Hepatocyte (in vitro differentiated cells): Measurements from ENCODE around the gene CEP250.

ENCODE experiments used
- EZH2 ChIP-seq: fragments of 200-600 bp; sonication (generic); IDR thresholded peaks from 2 replicates; pipeline ENCODE4 v1.6.1; 2016; ENCODE audit warnings: antibody characterized with exemption, mild to moderate bottlenecking, borderline replicate concordance
- EZH2phosphoT487 ChIP-seq: fragments of 200-600 bp; sonication (generic); IDR thresholded peaks from one replicate; pipeline ENCODE4 v1.6.1; 2018; ENCODE audit warnings: antibody characterized with exemption, mild to moderate bottlenecking, low read depth, moderate library complexity; ENCODE audit not compliant: unreplicated experiment, severe bottlenecking
- TF ChIP-seq, protein P1 (sequence below): fragments of 200-600 bp; sonication (generic); IDR thresholded peaks from 2 replicates; pipeline ENCODE4 v1.5.1; 2016; ENCODE audit warnings: antibody characterized with exemption, mild to moderate bottlenecking; ENCODE audit not compliant: poor library complexity

DNA sequence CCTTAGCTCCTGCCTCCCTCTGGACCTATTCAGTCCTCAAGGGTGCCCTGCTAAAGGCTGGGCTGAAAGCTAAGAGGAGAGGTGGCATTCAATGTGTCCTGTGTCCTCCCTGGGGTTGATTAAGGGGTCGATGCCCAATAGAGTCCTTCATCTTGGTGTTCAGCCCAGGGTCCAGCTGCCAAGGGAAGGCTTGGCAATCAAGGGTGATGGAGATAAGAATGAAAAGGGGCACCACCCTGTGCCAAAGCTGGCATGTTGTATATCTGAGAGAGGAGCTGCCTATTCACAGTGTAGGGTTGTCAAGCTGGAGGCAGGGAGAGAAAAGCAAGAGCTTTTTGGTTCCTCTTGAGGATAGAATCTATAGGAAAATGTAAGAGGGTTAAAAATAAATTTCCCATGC lies 61.7 kb downstream of the CEP250 start:
- TF ChIP-seq, protein P1, sequence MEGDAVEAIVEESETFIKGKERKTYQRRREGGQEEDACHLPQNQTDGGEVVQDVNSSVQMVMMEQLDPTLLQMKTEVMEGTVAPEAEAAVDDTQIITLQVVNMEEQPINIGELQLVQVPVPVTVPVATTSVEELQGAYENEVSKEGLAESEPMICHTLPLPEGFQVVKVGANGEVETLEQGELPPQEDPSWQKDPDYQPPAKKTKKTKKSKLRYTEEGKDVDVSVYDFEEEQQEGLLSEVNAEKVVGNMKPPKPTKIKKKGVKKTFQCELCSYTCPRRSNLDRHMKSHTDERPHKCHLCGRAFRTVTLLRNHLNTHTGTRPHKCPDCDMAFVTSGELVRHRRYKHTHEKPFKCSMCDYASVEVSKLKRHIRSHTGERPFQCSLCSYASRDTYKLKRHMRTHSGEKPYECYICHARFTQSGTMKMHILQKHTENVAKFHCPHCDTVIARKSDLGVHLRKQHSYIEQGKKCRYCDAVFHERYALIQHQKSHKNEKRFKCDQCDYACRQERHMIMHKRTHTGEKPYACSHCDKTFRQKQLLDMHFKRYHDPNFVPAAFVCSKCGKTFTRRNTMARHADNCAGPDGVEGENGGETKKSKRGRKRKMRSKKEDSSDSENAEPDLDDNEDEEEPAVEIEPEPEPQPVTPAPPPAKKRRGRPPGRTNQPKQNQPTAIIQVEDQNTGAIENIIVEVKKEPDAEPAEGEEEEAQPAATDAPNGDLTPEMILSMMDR: no peak
- TF ChIP-seq EZH2 (no peak), EZH2phosphoT487 (no peak)
